ENCODE measurements around the gene TFF2.

Gene TFF2

DNA sequence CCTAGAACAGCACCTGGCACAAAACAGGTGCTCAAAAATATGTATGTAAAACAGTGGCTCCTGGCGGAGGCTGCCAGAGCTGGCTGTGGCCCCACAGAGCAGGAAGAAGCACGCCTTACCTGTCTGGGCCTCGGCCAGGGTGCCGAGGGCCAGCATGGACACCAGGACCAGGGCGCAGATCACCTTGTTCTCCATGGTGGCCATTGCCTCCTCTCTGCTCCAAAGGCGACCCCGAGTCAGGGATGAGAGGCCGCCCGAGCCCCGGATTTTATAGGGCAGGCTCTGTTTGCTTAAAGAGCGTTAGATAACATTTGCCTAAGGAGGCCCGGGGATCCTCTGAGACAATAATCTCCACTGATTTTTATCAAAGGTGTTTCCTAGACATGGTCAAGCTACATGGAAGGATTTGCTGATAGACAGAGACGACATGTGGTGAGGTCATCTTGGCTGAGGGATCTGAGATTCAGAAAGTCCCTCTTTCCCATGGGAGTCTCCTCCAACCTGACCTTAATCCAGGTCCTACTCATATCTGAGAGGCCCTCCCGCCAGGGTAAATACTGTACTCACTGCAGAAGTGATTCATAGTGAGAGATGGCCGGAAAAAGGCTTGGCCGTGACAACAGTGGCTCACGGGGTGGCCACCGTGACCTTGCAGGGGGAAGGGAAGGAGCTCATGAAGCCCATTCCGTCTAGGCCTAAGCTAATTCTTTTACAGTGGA is 15.7 kb upstream of the TFF2 start, which contains the start of gene TFF1:
Gene TFF1, minus strand, starts transcription at position 244 of the 719 bp plus-strand sequence. Its CDS starts 40 bp downstream, at position 204.
- no peak for DNase-seq

DNA sequence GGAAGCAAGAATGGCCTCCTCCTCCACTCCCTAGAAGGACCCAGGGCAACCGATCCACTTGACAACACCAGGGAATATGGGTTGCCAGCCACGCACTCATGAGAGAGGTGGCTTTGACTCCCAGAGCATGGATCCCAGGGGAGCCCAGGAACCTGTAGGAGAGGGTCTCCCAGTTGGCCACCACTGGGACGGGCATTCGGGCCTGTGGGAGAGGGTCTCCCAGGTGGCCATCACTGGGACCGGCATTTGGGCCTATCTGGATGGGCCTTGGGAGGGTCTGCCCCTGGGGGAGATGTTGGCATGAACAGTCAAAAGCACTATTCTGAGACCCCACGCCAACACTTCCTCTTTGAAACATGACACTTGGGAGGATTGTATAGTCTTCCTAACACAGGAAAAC is 15.0 kb upstream of the TFF2 start:
- DNase-seq: no peak

DNA sequence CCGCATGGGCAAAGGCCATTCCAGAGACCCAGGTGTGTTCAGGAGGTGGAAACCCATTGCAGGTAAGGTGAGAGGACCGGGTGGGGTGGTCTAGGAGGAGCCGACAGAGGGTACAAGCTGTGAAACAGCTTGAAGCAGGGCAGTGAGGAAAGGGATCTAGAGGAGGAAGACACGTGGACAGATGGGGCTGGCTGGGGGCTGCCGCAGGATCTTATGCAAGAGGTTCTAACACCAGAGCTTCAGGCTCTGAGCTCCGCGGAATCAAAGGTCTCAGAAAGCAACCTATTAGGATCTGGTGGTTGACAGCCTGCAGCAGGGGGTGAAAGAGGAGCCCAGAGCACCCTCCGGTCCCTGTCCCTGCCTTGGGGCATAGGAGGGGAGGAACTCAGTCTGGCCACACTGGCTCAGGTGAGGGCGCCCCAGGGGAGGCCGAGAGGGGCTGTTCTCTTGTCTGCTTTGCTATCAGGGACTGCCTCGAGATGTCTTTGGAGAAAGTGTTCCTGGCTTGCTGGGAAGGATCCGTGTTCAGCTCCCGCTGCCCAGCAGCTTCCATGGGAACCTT is 13.6 kb upstream of the TFF2 start:
- DNase-seq: no peak

DNA sequence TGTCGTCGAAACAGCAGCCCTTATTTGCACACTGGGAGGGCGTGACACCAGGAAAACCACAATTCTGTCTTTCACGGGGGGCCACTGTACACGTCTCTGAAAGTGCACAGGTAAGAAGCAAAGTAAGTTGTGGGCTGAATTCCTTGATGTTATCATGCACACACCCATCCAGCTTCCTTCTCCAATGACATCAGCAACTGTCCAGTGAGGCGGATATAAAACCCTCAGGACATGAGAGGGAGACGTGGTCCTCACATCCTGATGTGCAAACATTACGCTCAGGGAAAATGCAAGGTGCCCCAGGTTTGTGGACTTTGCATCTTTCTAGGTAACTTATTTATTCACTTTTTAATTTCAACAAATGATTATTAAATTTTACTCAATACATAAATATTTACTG is 12.5 kb upstream of the TFF2 start:
- DNase-seq: no peak

DNA sequence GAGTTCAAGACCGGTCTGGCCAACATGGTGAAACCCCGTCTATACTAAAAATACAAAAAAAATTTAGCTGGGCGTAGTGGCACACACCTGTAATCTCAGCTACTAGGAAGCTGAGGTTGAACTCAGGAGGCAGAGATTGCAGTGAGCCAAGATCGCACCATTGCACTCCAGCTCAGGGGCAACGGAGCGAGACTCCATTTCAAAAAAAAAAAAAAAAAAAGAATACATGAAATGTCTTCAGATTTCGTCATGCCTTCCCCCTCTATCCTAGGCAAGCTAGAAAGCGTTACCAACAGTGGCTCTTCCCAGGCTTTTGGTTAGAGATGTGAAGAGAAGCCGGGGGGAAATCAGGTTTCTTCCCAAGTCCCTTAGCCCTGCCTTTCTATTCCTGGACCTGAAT is 11.9 kb upstream of the TFF2 start:
- DNase-seq: no peak

DNA sequence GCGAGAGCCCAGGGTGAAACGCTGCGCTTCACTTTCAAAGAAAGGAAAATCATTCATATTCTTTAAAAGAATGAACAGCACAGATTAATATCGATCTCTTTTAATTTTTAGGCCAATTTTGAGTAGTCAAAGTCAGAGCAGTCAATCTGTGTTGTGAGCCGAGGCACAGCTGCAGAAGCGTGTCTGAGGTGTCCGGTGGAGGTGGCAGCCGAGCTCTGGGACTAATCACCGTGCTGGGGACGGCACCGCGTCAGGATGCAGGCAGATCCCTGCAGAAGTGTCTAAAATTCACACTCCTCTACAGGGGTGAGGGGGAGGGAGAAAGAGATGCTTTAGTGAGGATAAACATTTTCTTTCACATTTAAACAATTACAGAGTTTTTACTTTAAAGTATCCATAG is 11.4 kb upstream of the TFF2 start:
- DNase-seq: no peak

DNA sequence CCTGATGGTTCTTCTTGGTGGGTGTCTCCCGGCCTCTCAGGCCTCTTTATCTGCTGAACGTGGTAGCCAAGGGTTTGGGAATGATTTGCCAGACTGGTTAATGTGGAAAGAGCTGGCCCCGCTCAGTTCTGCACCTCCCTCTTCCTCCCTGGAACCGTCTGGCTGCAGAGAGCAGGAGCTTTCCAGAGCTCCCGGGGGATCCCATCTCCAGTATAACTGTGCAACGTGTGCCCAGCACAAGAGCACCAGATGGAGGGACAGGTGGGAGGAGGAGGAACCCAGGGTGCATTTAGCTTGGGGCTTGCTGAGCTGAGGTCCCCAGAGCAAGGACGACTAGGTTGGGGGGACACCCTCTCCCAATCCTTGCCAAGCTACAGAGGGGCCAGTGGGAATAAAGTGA is 10.5 kb upstream of the TFF2 start:
- no peak for DNase-seq

DNA sequence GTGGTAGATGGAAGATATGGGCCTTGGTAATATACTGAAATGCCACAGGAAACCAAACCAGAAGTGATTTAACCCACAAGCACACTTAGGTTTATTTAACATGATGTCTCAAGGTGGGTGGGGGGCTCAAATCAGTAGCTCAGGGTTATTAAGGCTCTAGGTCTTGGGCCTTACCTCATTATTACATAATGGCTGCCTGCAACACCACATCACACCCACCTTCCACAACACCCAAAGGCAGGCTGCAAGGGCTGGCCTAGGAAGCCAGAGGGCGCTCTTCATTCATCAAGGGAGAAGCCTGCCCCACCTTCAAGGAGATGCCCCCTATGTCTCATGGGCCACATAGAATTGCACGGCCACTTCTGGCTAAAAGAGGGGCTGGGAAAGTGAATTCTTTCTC is 9.5 kb upstream of the TFF2 start:
- no peak for DNase-seq

DNA sequence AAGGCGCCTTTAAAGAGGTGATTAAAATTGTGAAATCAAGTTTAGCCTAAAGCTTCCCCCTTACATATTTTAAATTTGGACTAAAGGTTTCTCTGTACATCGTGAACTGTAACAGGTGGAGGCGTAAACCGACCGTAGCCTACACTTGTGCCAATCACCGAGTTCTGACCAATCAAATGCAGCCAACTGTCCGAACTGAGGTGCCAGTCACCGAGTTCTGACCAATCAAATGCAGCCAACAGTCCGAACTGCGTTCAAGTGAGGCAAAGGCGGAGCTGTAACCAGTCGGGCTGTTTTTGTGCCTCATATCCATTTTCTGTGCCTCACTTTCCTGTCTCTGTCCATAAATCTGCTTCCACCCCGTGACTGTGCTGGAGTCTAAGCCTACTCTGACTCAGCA is 8.1 kb upstream of the TFF2 start:
- no peak for DNase-seq

DNA sequence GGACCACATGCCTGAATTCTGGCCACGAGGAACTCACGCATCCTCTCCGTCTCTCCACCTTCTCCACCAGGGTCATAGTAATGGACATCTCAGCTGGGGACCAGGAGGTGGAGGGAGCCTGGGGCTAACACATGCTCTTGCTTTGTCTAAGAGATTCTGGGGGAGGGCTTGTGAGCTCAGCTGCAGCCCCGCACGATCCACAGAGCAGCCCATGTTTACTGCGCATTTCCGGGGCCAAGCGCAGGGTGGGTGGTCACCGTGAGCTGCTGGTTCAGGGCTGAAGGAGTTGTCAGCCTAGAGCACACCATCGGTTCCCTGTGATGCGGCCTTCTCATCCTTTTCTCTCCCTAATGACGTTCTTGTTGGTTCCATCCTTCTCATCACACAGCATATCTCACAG is 7.5 kb upstream of the TFF2 start:
- DNase-seq: no peak

DNA sequence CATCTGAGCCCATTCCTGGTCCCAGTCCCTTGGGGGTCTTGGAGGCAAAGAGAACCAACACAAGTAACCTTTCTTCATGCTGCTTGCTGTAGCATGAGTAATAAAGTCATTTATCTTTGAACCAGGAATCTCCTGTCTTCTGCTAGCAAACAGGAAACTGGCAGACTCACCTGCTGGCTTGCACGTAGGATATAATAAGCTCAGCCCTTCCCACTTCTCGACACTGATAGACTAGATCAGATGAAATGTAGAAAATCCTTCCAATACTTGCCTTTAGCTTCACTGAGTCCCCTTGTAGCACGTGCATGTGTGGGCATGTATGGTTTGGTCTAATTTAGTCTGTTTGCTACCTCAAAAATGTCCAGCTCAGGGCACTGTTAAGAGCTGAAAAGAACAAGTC is 6.5 kb upstream of the TFF2 start:
- DNase-seq: no peak

DNA sequence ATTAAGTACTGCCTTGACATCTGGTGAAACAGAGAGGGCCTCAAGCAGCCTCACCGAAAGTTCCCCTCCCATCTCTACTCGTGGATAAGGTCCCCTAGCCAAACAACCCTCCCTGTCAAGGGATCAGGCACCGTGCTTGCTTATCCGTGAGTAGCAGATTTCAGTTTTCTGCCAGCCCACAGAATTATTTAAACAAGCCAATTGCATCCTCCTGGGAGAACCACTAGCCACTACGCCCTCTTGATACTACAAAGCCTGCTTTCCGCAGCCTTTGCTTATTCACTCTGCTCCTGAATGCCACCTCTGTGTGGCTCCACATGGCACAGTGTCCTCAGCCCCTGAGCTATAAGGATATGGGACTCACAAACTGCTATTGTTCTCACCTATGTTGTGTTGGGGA is 5.9 kb upstream of the TFF2 start:
- DNase-seq: no peak

DNA sequence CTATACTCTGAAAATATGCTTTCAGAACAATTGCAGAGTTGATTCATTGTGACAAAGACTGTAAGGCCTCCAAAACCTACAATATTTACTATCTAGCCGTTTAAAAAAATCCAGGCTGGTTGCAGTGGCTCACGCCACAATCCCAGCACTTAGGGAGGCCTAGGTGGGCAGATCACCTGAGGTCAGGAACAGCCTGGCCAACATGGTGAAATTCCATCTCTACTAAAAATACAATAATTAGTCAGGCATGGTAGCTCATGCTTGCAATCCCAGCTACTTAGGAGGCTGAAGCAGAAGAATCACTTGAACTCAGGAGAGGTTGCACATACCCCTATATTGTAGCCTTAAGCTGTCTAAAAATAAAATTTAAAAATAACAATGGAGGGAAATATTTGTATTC is 5.3 kb upstream of the TFF2 start:
- DNase-seq: no peak

DNA sequence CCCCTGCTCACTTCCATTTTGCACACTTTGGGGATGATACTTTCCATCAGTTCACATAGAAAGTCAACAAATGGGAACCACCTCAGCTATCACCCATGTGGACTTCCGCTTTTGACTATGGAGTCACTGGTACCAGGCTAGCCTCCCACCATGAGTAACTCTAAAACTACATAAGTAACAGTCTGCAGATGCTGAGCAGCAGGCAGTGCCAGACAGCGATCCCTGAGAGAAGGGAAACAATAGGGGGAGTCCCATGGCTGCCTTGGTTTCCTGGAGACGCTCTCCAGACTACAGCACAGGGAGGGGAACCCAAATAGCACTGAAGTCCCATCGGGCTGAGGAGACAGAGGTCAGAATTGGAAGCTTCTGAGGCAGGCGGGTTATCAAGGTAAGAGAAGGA is 2.8 kb upstream of the TFF2 start:
- DNase-seq: no peak

DNA sequence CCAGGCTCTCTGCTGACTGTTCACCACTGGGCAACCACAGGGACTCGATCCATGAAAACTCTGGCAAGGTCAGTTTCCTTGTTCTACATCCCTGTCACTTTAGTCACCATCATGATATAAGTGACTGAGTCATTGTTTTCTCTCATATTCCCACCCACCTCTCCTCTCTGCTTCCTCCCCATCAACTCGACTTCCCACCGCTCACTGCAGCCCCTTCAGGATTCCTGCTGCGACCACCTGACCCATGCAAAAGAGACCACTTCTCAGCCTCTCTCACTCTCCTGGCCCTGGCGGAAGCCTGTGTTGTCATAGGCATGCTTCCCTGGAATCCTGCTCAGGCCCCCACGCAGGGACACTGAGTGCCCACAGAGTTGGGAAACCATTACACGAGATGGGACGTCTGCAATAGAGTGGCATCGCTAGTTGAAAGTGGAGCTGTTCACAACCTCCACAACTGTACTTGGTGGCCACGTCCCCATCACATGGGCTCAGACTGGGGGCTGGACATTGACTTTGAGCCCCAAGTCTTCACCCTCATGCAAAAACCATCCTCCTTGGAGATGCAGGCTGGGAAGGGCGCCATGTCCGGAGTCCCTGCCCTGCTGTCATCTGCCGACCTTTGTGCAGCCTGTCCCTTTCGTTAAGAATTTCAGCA is 1.8 kb upstream of the TFF2 start:
- DNase-seq: no peak

DNA sequence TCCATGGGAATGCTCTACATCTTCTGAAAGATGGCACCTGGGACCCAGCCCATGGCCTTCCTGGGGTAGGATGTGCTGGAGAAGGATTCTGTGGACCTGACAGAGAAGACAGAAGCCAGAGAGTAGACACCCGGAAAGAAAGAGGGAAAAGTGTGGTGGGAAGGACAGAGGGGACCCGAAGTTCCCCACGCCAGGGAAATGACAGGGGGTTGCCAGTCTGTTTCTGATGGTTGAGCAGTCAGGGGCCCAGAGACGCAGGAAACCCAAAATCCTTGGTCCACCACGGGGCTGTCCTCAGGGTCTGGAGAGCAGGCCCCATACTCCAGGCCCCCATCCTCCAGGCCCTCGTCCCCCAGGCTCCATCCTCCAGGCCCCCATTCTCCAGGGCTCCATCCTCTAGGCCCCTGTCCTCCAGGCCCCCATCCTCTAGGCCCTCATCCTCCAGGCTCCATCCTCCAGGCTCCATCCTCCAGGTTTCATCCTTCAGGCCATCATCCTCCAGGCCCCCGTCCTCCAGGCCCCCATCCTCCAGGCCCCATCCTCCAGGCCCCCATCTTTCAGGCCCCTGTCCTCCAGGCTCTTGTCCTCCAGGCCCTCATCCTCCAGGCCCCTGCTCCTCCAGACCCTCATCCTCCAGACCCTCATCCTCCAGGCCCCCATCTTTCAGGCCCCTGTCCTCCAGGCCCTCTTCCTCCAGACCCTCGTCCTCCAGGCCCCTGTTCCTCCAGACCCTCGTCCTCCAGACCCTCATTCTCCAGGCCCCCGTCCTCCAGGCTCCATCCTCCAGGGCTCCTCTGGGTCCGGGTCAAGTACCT is 1.0 kb upstream of the TFF2 start:
- DNase-seq: no peak

DNA sequence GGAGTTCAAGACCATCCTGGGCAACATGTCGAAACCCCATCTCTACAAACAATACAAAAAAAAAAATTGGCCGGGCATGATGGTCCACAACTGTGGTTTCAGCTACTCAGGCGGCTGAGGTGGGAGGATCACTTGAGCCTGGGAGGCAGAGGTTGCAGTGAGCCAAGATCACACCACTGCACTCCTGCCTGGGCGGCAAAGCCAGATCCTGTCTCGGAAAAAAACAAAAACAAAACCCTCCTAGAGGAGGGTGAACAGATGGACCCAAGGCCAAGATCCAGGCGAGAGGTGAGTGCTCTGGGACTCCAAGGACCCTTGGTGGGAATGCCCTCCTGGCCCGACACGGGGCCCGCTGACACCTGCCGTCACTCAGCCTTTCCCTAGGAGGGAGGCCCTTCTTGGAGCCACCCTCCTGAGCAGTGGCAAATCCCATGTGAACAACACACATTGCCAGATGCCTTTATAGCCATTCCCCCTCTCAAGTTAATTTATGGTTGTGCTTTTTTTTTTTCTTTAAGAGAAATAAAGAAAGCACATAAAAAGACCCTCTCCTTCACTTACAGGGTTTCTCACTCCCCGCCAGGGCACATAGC is 380 bp downstream of the TFF2 start:
- no peak for DNase-seq

DNA sequence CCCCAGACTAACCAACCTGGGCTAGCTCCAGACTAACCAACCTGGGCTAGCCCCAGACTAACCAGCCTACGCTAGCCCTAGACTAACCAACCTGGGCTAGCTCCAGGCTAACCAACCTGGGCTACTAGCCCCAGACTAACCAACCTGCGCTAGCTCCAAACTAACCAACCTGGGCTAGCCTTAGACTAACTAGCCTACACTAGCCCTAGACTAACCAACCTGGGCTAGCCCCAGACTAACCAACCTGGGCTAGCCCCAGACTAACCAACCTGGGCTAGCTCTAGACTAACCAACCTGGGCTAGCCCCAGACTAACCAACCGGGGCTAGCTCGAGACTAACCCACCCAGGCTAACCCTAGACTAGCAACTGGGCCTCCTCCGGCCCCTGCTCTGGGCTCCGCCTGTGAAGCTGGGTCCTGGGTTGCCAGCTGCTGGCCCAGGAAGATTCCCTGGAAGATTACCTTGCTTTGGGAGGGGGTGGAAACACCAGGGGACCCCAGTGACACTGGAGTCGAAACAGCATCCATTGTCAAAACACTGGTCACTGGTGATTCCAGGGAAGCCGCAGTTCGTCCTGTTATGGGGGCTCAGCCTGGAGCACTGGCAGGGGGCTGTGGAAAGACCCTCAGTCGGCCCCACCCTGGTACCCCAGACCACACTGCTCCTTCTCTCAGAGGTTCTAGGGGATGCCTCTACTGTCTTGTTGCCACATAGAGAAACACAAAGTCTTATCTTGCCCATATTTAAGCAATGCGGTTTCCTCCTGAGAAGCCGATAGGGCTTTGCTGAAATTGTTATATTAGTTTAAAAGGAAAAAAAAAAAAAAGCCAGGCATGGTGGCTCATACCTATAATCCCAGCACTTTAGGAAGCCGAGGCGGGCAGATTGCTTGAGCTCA is 1.1 kb downstream of the TFF2 start:
- no peak for DNase-seq

DNA sequence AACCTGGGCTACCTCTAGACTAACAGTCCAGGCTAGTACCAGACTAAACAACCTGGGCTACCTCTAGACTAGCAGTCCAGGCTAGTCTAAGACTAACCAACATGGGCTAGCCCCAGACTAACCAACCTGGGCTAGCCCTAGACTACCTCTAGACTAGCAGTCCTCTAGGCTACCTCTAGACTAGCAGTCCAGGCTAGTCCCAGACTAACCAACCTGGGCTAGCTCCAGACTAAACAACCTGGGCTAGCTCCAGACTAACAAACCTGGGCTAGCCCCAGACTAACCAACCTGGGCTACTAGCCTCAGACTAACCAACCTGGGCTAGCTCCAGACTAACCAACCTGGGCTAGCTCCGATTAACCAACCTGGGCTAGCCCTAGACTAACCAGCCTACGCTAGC is 2.0 kb downstream of the TFF2 start:
- DNase-seq: no peak

DNA sequence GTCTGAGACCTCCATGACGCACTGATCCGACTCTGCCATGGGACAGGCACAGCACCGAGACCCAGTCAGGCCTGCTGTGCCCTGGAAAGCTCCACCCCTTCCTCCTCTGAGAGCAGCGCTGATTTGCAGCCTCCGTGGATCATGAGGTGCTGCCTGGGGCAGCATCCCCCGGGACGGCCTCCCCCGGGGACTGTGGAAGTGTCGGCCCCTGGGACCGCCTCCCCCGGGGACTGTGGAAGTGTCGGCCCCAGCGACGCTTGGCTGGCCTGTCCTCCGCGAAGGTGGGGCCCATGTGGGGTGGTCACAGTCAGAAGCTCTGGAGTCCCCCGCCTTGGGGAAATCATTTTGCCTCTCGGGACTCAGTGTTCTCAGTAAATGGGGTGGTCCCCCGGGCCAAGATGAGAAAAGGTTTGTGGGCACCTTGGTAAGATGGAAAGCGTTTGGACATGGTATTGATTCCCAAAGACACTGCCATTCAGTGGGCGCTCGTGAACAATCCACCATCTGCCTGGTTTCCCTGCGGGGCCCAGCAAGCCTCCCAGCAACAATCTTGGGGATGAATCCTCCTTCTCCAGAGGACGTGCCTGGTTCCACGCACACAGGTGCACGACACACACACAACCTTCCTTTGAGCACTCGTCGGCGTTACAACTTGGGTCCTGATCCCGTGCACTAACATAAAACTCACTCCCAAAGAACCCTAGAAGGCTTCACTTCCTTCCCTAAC is 3.0 kb downstream of the TFF2 start:
- no peak for DNase-seq

Data from C1 segment of cervical spinal cord (tissue), 14 donors.